Lower leg skin (tissue), 4 donors: Measurements from ENCODE around the gene ZNF619. TPM values are rescaled to one million over a fixed set of nuclear protein-coding genes. Genes with fewer than 3 reads are reported as not detected.

Source experiments
- DNase-seq, 2 donors: peaks; one replicate each; pipeline ENCODE4 v3.0.0-alpha.2; 2019; ENCODE audit warnings: low spot score in 2 of 2
- H3K4me3 ChIP-seq: fragments of 200-600 bp; sonication (generic); 2 replicates; pipeline ENCODE4 v1.5.1; 2017; ENCODE audit warnings: mild to moderate bottlenecking, low read depth; ENCODE audit not compliant: poor library complexity, severe bottlenecking
- POLR2A ChIP-seq, 2 donors: fragments of 450-650 bp; IDR thresholded peaks; one replicate each; pipeline ENCODE4 v1.6.1; 2016 to 2017; ENCODE audit warnings: antibody characterized with exemption in 2 of 2, mild to moderate bottlenecking in 1 of 2, moderate library complexity in 1 of 2
- WGBS, 2 donors: methylation state at CpG; one replicate each; pipeline ENCODE4 v1.1.5; 2018; 5-methylcytosine and 5-hydroxymethylcytosine counted together
- intact Hi-C: fragments of 100-400 bp; cut with DNase I; formaldehyde crosslinking; loops from one replicate; pipeline ENCODE4 v1.15.0; 2023; ENCODE audit warnings: low total_unique reads
- total RNA-seq, 4 donors: library from RNA; depleted of rRNA; stranded (reverse); fragments of >200 nt; gene quantifications; one replicate each; pipeline ENCODE4 v1.1.0, GENCODE V29; 2016
- TF ChIP-seq, protein P1 (sequence below), 3 donors: fragments of 450-650 bp; IDR thresholded peaks; one replicate each; pipeline ENCODE4 v1.5.1; 2016; ENCODE audit warnings: antibody characterized with exemption in 3 of 3, mild to moderate bottlenecking in 3 of 3, moderate library complexity in 2 of 3

The ZNF619 gene
- total RNA-seq, 4 donors from 2014 or later = 4.0 to 6.0 (median 5.2) TPM

DNA sequence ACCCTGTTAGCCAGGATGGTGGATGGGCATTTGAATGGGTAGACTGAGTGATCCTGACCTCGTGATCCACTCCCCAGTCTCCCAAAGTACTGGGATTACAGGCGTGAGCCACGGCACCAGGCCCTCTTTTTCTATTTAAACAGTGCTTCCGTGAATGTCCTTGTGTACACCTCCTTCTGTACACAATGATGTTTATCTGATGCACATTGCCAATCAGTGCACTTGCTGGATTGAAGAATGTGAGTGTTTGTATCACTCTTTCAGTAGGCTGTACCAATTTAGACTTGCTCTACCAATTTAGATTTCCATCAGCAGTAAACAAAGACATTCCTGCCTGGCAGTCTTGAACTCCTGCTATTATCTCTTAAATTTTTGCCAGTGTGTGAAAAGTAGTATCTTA lies 8.9 kb upstream of the ZNF619 start:
- no peak for TF ChIP-seq POLR2A (IDR thresholded peaks at IDR 0.05)
- TF ChIP-seq, protein P1, sequence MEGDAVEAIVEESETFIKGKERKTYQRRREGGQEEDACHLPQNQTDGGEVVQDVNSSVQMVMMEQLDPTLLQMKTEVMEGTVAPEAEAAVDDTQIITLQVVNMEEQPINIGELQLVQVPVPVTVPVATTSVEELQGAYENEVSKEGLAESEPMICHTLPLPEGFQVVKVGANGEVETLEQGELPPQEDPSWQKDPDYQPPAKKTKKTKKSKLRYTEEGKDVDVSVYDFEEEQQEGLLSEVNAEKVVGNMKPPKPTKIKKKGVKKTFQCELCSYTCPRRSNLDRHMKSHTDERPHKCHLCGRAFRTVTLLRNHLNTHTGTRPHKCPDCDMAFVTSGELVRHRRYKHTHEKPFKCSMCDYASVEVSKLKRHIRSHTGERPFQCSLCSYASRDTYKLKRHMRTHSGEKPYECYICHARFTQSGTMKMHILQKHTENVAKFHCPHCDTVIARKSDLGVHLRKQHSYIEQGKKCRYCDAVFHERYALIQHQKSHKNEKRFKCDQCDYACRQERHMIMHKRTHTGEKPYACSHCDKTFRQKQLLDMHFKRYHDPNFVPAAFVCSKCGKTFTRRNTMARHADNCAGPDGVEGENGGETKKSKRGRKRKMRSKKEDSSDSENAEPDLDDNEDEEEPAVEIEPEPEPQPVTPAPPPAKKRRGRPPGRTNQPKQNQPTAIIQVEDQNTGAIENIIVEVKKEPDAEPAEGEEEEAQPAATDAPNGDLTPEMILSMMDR (IDR thresholded peaks at IDR 0.05) = no peak
- intact Hi-C loops = no loop called here
- H3K4me3 ChIP-seq = no peak overlapping the region
- WGBS, 2 donors = 84 to 90% methylated on average over 4 of the region's 4 CpGs
- DNase-seq = no peak

DNA sequence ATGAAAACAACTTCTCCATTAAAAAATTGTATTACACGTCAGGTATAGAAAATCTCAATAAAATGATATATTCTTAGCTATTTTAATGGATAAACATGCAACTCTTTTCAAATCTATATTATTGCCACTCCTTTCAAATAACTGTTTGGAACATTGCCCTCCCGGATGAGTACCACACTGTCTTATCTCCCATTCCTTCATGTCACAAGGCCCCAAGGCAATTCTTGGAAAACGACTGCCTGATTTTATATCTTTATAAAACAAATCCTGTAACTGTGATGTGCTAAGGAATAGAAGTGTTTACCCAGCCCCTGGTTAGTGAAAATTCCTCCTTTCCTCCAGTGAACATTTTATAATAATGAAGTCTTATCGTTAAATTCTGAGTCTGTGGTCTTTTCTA lies 6.2 kb upstream of the ZNF619 start:
- TF ChIP-seq, protein P1 (IDR thresholded peaks at IDR 0.05) = no peak
- TF ChIP-seq POLR2A (IDR thresholded peaks at IDR 0.05) = no peak
- DNase-seq = no peak
- H3K4me3 ChIP-seq = no peak overlapping the region
- intact Hi-C loops = no loop called here
- WGBS, 2 donors = 72 to 78% methylated on average over 4 of the region's 4 CpGs

DNA sequence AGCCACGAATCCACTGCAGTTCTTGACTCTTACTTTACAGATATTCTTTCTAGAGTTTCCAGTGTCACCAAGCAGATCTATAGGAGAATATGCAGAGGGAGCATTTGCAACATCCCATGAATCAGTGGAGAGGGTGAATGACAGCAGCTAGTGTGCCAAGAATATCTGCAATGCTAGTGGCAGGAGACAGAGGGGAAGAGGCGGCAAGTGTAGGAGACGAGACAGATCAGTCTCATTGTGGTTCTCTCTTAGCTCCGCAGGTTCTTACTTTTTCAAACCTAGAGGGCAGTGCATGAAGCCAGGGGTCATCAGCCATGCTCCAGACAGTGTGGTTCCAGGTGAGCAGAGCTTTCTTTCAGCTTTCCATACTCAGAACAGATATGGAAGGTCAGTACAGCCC lies 744 bp downstream of the ZNF619 start:
- H3K4me3 ChIP-seq = no peak overlapping the region
- no peak for TF ChIP-seq POLR2A (IDR thresholded peaks at IDR 0.05)
- TF ChIP-seq, protein P1 (IDR thresholded peaks at IDR 0.05) = no peak
- intact Hi-C loops = no loop called here
- DNase-seq = no peak
- 24 to 35% methylated on average over 4 of the region's 4 CpGs for WGBS, 2 donors

DNA sequence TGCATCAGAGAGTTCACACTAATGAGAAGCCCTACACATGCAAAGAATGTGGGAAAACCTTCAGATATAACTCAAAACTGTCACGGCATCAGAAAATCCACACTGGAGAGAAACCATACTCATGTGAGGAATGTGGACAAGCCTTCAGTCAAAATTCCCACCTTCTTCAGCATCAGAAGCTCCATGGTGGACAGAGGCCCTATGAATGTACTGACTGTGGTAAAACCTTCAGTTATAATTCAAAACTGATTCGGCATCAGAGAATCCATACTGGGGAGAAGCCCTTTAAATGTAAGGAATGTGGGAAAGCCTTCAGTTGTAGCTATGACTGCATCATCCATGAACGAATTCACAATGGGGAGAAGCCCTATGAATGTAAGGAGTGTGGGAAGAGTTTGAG lies 10.2 kb downstream of the ZNF619 start:
- TF ChIP-seq POLR2A (IDR thresholded peaks at IDR 0.05) = no peak
- TF ChIP-seq, protein P1 (IDR thresholded peaks at IDR 0.05) = no peak
- H3K4me3 ChIP-seq = no peak overlapping the region
- intact Hi-C loops = no loop called here
- WGBS, 2 donors = 94 to 97% methylated on average over 3 of the region's 3 CpGs
- DNase-seq = no peak

DNA sequence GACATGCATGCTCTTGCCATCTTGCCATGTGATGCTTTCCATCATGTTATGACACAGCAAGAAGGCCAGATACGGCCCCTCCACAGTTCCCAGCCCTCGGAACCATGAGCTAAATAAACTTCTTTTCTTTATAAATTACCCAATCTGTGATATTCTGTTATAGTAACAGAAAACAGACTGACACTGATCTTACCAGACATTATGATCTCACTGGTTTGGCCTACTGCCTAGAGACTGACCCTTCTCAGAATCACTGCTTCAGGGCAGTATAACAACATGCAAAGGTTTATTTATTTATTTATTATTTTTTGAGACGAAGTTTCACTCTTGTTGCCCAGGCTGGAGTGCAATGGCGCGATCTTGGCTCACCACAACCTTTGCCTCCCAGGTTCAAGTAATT lies 14.0 kb downstream of the ZNF619 start:
- TF ChIP-seq, protein P1 (IDR thresholded peaks at IDR 0.05) = no peak
- intact Hi-C loops = no loop called here
- no peak overlapping the region for H3K4me3 ChIP-seq
- 87 to 89% methylated on average over 5 of the region's 5 CpGs for WGBS, 2 donors
- no peak for DNase-seq

DNA sequence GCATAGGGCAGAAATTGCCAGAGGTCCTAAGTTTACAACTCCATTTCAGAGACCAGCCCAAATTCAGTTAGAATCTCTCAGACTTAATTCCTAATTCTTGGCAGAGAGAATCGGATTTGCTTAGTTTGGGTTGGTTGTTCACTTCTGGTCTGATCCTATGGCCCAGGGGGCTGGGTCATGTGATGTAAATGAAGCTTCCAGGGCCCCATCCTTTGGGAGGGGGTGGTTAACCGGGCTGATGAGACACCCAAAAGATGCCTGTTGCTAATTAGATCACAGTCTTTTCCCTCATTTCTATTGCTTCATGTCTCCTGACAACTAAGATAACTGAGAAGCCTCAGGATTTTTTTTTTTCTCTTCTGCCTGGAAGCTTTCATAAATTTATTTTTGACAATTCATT lies 17.8 kb downstream of the ZNF619 start:
- TF ChIP-seq, protein P1 (IDR thresholded peaks at IDR 0.05) = no peak
- TF ChIP-seq POLR2A (IDR thresholded peaks at IDR 0.05) = no peak
- H3K4me3 ChIP-seq = no peak overlapping the region
- WGBS, 2 donors = 13 to 35% methylated on average over 2 of the region's 2 CpGs
- no peak for DNase-seq
- intact Hi-C loops = no loop called here
